Neutrophil (primary cell): ENCODE data around the gene DNMBP.

ENCODE experiments used
- H3K27ac ChIP-seq: fragments of 200-600 bp; sonication (generic); 2 replicates; pipeline ENCODE4 v1.5.1; 2016; ENCODE audit warnings: mild to moderate bottlenecking, moderate library complexity
- H3K27me3 ChIP-seq: fragments of 200-600 bp; sonication (generic); 2 replicates; pipeline ENCODE4 v1.6.0; 2016; ENCODE audit warnings: mild to moderate bottlenecking
- H3K36me3 ChIP-seq: fragments of 200-600 bp; sonication (generic); 2 replicates; pipeline ENCODE4 v1.5.1; 2017
- H3K4me1 ChIP-seq, 2 experiments: fragments of 200-600 bp in 1 of 2; sonication (generic) in 1 of 2; 1 replicate in 1 of 2; 2 replicates in 1 of 2; pipeline versions ENCODE4 v1.5.1 to v1.6.1; 2013 to 2016; ENCODE audit warnings: low read depth in 1 of 2, low read length in 1 of 2, mild to moderate bottlenecking in 1 of 2, moderate library complexity in 1 of 2; ENCODE audit not compliant: control insufficient read depth in 1 of 2, insufficient read depth in 1 of 2
- H3K4me3 ChIP-seq, 2 experiments: fragments of 200-600 bp in 1 of 2; sonication (generic) in 1 of 2; 1 replicate in 1 of 2; 2 replicates in 1 of 2; pipeline ENCODE4 v1.5.1; 2013 to 2016; ENCODE audit warnings: low read depth in 1 of 2, low read length in 1 of 2, mild to moderate bottlenecking in 1 of 2, moderate library complexity in 1 of 2
- H3K9me3 ChIP-seq: fragments of 200-600 bp; sonication (generic); 2 replicates; pipeline ENCODE4 v1.5.1; 2016
- CTCF ChIP-seq: fragments of 200-600 bp; sonication (generic); IDR thresholded peaks from 2 replicates; pipeline ENCODE4 v1.5.1; 2016; ENCODE audit warnings: antibody characterized with exemption

Gene DNMBP

GRCh38 chr10:99855479-99856071 lies 154.2 kb downstream of the DNMBP start:
- no peak overlapping the region for H3K27ac ChIP-seq
- H3K36me3 ChIP-seq: no peaks in the 10 kb centered on the region
- TF ChIP-seq CTCF: no peak
- peaks cover 9 to 13% of the 10 kb centered on the region in 2 experiments for H3K4me1 ChIP-seq
- H3K4me3 ChIP-seq: no peak overlapping the region
- no peaks in the 10 kb centered on the region for H3K27me3 ChIP-seq
- no peaks in the 10 kb centered on the region for H3K9me3 ChIP-seq

- no peaks in the 10 kb centered on the region for H3K27me3 ChIP-seq
- no peak for TF ChIP-seq CTCF
Measured at GRCh38 chr10:99854860-99855259, 154.9 kb downstream of the DNMBP start.

GRCh38 chr10:99853655-99854054 lies 156.1 kb downstream of the DNMBP start:
- H3K9me3 ChIP-seq: no peaks in the 10 kb centered on the region
- no peak for TF ChIP-seq CTCF
- H3K36me3 ChIP-seq: no peaks in the 10 kb centered on the region
- no peak overlapping the region for H3K4me3 ChIP-seq
- H3K27ac ChIP-seq: no peak overlapping the region
- no peaks in the 10 kb centered on the region for H3K27me3 ChIP-seq
- peaks cover 24 to 30% of the 10 kb centered on the region in 2 experiments for H3K4me1 ChIP-seq

More at GRCh38 chr10:99854860-99855259, 154.9 kb downstream of the DNMBP start:
- no peaks in the 10 kb centered on the region for H3K36me3 ChIP-seq
- no peaks in the 10 kb centered on the region for H3K9me3 ChIP-seq
- H3K4me1 ChIP-seq: peaks cover 16 to 20% of the 10 kb centered on the region in 2 experiments
- no peak overlapping the region for H3K27ac ChIP-seq
- no peak overlapping the region for H3K4me3 ChIP-seq

GRCh38 chr10:99852481-99853213 lies 157.1 kb downstream of the DNMBP start:
- no peaks in the 10 kb centered on the region for H3K27me3 ChIP-seq
- H3K9me3 ChIP-seq: no peaks in the 10 kb centered on the region
- no peak overlapping the region for H3K4me3 ChIP-seq
- TF ChIP-seq CTCF: no peak
- no peak overlapping the region for H3K27ac ChIP-seq
- H3K36me3 ChIP-seq: no peaks in the 10 kb centered on the region
- peaks cover 24 to 30% of the 10 kb centered on the region in 2 experiments for H3K4me1 ChIP-seq

- H3K27me3 ChIP-seq: no peaks in the 10 kb centered on the region
Measured at GRCh38 chr10:99851825-99852224, 157.9 kb downstream of the DNMBP start.

More at GRCh38 chr10:99851825-99852224, 157.9 kb downstream of the DNMBP start:
- Histone ChIP-seq H3K36me3 (no peaks in the 10 kb centered on the region), H3K4me3 (no peak overlapping the region), H3K27ac (peak overlapping the region; percentile 71), H3K9me3 (no peaks in the 10 kb centered on the region), H3K4me1 (peaks cover 27 to 35% of the 10 kb centered on the region in 2 experiments)
- TF ChIP-seq CTCF: no peak
